Measurements from ENCODE around the gene LRRK1.

DNA sequence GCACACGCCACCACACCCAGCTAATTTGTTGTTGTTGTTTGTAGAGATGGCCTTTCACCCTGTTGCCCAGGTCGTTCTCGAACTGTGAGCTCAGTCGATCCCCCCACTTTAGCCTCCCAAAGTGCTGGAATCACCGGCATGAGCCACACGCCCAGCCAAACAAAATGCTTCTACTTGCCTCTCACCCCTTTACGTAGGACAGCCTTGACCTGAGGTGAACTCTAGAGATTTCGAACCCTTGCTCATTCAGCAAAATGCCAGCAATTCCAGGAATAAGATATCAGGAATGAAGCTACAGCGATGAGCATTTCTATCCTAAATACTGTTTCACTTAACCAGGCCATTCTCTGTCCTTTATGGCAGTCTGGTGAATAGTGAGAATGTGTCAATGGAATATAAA, 135.0 kb downstream of the LRRK1 start:
- TF ChIP-seq EZH2phosphoT487 (IDR thresholded peaks at IDR 0.05; ENCODE audit: insufficient read depth, low read depth) (no peak), EZH2 (IDR thresholded peaks at IDR 0.05; ENCODE audit: insufficient read depth, poor library complexity, severe bottlenecking) (no peak)
